Progenitor cell of endocrine pancreas (in vitro differentiated cells): ENCODE measurements around the gene BUB1B. TPM values are rescaled to one million over a fixed set of nuclear protein-coding genes. Genes with fewer than 3 reads are reported as not detected.
A peak's percentile ranks its signal among the peaks of the same experiment; 100 is the strongest.

Source experiments
- DNase-seq: peaks from one replicate; pipeline ENCODE4 v3.0.0; 2021; ENCODE audit warnings: low spot score; ENCODE audit not compliant: unreplicated experiment
- H3K27ac Mint-ChIP-seq: 2 replicates; pipeline ENCODE4 v1.8.0; 2021; ENCODE audit warnings: mild to moderate bottlenecking, moderate library complexity, mixed read lengths
- H3K27me3 Mint-ChIP-seq: 2 replicates; pipeline ENCODE4 v1.8.0; 2021; ENCODE audit warnings: mixed read lengths
- H3K36me3 Mint-ChIP-seq: 2 replicates; pipeline ENCODE4 v1.8.0; 2022; ENCODE audit warnings: mixed read lengths; ENCODE audit not compliant: insufficient read depth
- H3K4me1 Mint-ChIP-seq: 2 replicates; pipeline ENCODE4 v1.8.0; 2021; ENCODE audit warnings: low read depth, mixed read lengths
- H3K4me3 Mint-ChIP-seq: 2 replicates; pipeline ENCODE4 v1.8.0; 2021; ENCODE audit warnings: low read depth, mild to moderate bottlenecking, moderate library complexity, mixed read lengths
- H3K9me3 Mint-ChIP-seq: 2 replicates; pipeline ENCODE4 v1.8.0; 2021; ENCODE audit warnings: low read depth, mixed read lengths
- CTCF ChIP-seq: fragments of 200-600 bp; sonication (generic); IDR thresholded peaks from one replicate; pipeline ENCODE4 v1.5.0; 2021; ENCODE audit warnings: antibody characterized with exemption, mild to moderate bottlenecking; ENCODE audit not compliant: unreplicated experiment
- total RNA-seq: library from RNA; stranded (reverse); gene quantifications from 2 replicates; pipeline ENCODE4 v1.2.1, GENCODE V29; 2021

BUB1B gene
- total RNA-seq, 1 donor from 2014 or later = 42.6 TPM

GRCh38 chr15:40251486-40252140, 90.7 kb downstream of the BUB1B start:
- Mint-ChIP-seq H3K4me1 (peaks cover 4% of the 10 kb centered on the region), H3K4me3 (peak overlapping the region; percentile 51), H3K27ac (no peak overlapping the region), H3K36me3 (no peaks in the 10 kb centered on the region), H3K9me3 (no peaks in the 10 kb centered on the region), H3K27me3 (peaks cover 43% of the 10 kb centered on the region)
- DNase-seq = no peak
- no peak for TF ChIP-seq CTCF

- Mint-ChIP-seq H3K36me3 (no peaks in the 10 kb centered on the region), H3K9me3 (no peaks in the 10 kb centered on the region), H3K27me3 (peaks cover 43% of the 10 kb centered on the region), H3K4me1 (peaks cover 4% of the 10 kb centered on the region), H3K27ac (no peak overlapping the region), H3K4me3 (peak overlapping the region; percentile 51)
- TF ChIP-seq CTCF = no peak
- no peak for DNase-seq
These were observed 91.2 kb downstream of the BUB1B start for GRCh38 chr15:40252141-40252437.

- Mint-ChIP-seq H3K4me3 (peak overlapping the region; percentile 83), H3K27ac (peak overlapping the region; percentile 90), H3K36me3 (no peaks in the 10 kb centered on the region), H3K9me3 (no peaks in the 10 kb centered on the region), H3K4me1 (peaks cover 4% of the 10 kb centered on the region), H3K27me3 (peaks cover 41% of the 10 kb centered on the region)
- TF ChIP-seq CTCF = no peak
- peak; percentile 43 for DNase-seq
These were observed 91.7 kb downstream of the BUB1B start for GRCh38 chr15:40252438-40253166.

GRCh38 chr15:40253167-40253790, 92.4 kb downstream of the BUB1B start:
- Mint-ChIP-seq H3K9me3 (no peaks in the 10 kb centered on the region), H3K36me3 (no peaks in the 10 kb centered on the region), H3K27me3 (peaks cover 41% of the 10 kb centered on the region), H3K27ac (peak overlapping the region; percentile 90), H3K4me3 (peak overlapping the region; percentile 83), H3K4me1 (peaks cover 4% of the 10 kb centered on the region)
- TF ChIP-seq CTCF = no peak
- no peak for DNase-seq

- TF ChIP-seq CTCF = no peak
- H3K9me3 Mint-ChIP-seq = no peaks in the 10 kb centered on the region
- peaks cover 39% of the 10 kb centered on the region for H3K27me3 Mint-ChIP-seq
- no peak for DNase-seq
- no peaks in the 10 kb centered on the region for H3K36me3 Mint-ChIP-seq
- peaks cover 4% of the 10 kb centered on the region for H3K4me1 Mint-ChIP-seq
- no peak overlapping the region for H3K4me3 Mint-ChIP-seq
- H3K27ac Mint-ChIP-seq = no peak overlapping the region
These were observed 93.6 kb downstream of the BUB1B start for GRCh38 chr15:40254452-40254851.
